ENCODE measurements around the gene ARAP2.

DNA sequence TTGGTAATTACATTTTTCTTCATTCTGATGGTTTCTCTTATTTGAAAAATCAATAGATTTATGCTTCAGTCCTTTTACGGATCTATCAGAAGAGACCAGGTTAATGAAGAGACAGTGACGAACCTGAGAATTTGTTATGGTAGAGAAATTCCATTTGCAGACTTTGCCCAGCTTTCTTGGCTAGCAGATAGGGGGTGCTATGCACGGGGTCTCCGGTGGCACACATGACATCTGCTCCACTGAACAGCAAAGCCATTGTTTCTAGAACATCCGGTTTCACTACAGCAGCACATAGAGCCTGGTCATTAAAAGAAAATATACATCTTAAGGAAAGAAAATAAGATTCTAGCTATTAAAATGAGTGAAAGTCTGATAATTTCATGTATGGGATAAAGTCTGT lies 85.1 kb downstream of the ARAP2 start:
- TF ChIP-seq, protein P1, sequence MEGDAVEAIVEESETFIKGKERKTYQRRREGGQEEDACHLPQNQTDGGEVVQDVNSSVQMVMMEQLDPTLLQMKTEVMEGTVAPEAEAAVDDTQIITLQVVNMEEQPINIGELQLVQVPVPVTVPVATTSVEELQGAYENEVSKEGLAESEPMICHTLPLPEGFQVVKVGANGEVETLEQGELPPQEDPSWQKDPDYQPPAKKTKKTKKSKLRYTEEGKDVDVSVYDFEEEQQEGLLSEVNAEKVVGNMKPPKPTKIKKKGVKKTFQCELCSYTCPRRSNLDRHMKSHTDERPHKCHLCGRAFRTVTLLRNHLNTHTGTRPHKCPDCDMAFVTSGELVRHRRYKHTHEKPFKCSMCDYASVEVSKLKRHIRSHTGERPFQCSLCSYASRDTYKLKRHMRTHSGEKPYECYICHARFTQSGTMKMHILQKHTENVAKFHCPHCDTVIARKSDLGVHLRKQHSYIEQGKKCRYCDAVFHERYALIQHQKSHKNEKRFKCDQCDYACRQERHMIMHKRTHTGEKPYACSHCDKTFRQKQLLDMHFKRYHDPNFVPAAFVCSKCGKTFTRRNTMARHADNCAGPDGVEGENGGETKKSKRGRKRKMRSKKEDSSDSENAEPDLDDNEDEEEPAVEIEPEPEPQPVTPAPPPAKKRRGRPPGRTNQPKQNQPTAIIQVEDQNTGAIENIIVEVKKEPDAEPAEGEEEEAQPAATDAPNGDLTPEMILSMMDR (IDR thresholded peaks at IDR 0.05): no peak
- TF ChIP-seq POLR2A (IDR thresholded peaks at IDR 0.05): no peak

Data from tibial nerve (tissue), 3 donors.